Vagina (tissue), 2 donors: Measurements from ENCODE around the gene PRKAG2. TPM values are rescaled to one million over a fixed set of nuclear protein-coding genes. Genes with fewer than 3 reads are reported as not detected.

Source experiments
- DNase-seq, 2 donors: peaks; one replicate each; pipeline ENCODE4 v3.0.0-alpha.2; 2017; ENCODE audit errors: extremely low spot score in 2 of 2
- H3K27ac ChIP-seq: fragments of 200-600 bp; sonication (generic); one replicate; pipeline ENCODE4 v1.5.1; 2019
- H3K27me3 ChIP-seq: fragments of 200-600 bp; sonication (generic); one replicate; pipeline ENCODE4 v1.5.1; 2019
- H3K36me3 ChIP-seq, 2 donors: fragments of 200-600 bp; sonication (generic); one replicate each; pipeline ENCODE4 v1.5.1; 2017 to 2019
- H3K4me1 ChIP-seq: fragments of 200-600 bp; sonication (generic); one replicate; pipeline ENCODE4 v1.5.1; 2019
- H3K4me3 ChIP-seq, 2 donors: fragments of 200-600 bp; sonication (generic); 1 replicate in 1 of 2; 2 replicates in 1 of 2; pipeline ENCODE4 v1.5.1; 2016 to 2019
- H3K9me3 ChIP-seq: fragments of 200-600 bp; sonication (generic); one replicate; pipeline ENCODE4 v1.5.1; 2019
- POLR2A ChIP-seq, 2 donors: fragments of 450-650 bp; IDR thresholded peaks; one replicate each; pipeline ENCODE4 v1.6.1; 2017; ENCODE audit warnings: antibody characterized with exemption in 2 of 2, mild to moderate bottlenecking in 2 of 2, moderate library complexity in 2 of 2
- POLR2AphosphoS5 ChIP-seq, 2 donors: sonication (generic); formaldehyde crosslinking; IDR thresholded peaks; one replicate each; pipeline ENCODE4 v1.9.0; 2017; ENCODE audit warnings: antibody characterized with exemption in 2 of 2, mild to moderate bottlenecking in 2 of 2, low read depth in 1 of 2; ENCODE audit not compliant: insufficient read depth in 1 of 2
- intact Hi-C: fragments of 100-400 bp; cut with DNase I; formaldehyde crosslinking; loops from one replicate; pipeline ENCODE4 v1.15.1; 2023
- total RNA-seq: library from RNA; depleted of rRNA; stranded (reverse); fragments of >200 nt; gene quantifications from one replicate; pipeline ENCODE4 v1.2.3, GENCODE V29; 2016
- TF ChIP-seq, protein P1 (sequence below), 3 experiments: fragments of 450-650 bp in 2 of 3; fragments of 200-600 bp in 1 of 3; sonication (generic) in 1 of 3; IDR thresholded peaks; one replicate each; pipeline ENCODE4 v1.5.1; 2017 to 2019; ENCODE audit warnings: antibody characterized with exemption in 3 of 3, mild to moderate bottlenecking in 2 of 3, moderate library complexity in 2 of 3

PRKAG2 gene
- total RNA-seq, 1 donor from 2014 or later: 25.0 TPM

DNA sequence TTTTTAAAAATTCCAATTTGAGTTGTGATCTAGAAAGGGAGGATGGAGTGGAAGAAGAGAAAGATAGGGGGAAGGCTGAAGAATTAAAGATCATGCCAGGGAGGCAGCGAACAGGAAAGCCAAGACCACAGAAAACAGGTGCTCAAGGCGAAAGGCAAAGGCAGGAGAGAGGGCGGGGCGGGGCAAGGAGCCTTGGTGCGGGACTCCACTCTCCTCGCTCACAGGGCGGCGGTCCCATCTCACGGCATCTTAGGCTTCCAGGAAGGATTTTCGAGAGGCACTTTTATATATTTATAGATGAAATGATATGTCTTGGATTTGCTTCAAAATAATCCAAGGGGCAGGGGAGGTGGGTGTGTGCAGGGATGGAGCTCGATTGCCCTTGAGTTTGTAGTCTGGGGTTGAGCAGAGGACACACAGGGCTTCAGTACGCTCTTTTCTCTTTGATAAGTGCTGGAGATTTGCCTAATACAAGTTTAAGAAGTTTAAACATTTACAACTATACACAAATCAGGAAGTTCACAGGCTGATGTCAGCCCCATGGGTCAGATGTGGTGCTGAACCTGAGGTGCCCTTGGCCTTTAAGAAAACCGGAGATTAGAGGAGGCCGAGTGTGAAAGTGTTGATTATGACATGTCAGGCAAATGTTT, 161.1 kb downstream of the PRKAG2 start:
- DNase-seq: no peak
- Histone ChIP-seq H3K4me1 (no peaks in the 10 kb centered on the region), H3K4me3 (no peak overlapping the region), H3K27me3 (no peaks in the 10 kb centered on the region), H3K27ac (no peak overlapping the region), H3K36me3 (no peaks in the 10 kb centered on the region), H3K9me3 (no peaks in the 10 kb centered on the region)
- intact Hi-C loops: no loop called here
- TF ChIP-seq POLR2A (IDR thresholded peaks at IDR 0.05) (no peak), POLR2AphosphoS5 (IDR thresholded peaks at IDR 0.05; ENCODE audit: insufficient read depth in 1 of 2, low read depth in 1 of 2) (no peak)
- TF ChIP-seq, protein P1, sequence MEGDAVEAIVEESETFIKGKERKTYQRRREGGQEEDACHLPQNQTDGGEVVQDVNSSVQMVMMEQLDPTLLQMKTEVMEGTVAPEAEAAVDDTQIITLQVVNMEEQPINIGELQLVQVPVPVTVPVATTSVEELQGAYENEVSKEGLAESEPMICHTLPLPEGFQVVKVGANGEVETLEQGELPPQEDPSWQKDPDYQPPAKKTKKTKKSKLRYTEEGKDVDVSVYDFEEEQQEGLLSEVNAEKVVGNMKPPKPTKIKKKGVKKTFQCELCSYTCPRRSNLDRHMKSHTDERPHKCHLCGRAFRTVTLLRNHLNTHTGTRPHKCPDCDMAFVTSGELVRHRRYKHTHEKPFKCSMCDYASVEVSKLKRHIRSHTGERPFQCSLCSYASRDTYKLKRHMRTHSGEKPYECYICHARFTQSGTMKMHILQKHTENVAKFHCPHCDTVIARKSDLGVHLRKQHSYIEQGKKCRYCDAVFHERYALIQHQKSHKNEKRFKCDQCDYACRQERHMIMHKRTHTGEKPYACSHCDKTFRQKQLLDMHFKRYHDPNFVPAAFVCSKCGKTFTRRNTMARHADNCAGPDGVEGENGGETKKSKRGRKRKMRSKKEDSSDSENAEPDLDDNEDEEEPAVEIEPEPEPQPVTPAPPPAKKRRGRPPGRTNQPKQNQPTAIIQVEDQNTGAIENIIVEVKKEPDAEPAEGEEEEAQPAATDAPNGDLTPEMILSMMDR (IDR thresholded peaks at IDR 0.05): no peak

DNA sequence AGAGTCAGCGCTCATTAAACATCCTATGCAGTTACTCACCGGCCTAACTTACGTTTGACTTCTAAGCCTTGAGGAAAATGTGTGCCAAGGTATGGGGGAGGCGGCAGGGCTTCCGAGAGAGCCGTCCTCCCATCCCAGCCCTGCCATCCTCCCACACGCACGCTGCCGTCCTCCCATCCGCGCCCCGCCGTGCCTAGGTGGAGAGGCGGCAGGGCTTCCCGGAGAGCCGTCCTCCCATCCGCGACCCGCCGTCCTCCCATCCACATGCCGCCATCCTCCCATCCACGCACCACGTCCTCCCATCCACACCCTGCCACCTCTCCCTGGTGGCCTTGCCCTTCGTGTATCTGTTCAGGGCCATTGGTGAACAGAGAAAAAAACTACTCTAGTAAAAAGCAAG, 162.7 kb downstream of the PRKAG2 start:
- TF ChIP-seq, protein P1 (IDR thresholded peaks at IDR 0.05): no peak
- TF ChIP-seq POLR2AphosphoS5 (IDR thresholded peaks at IDR 0.05; ENCODE audit: insufficient read depth in 1 of 2, low read depth in 1 of 2) (no peak), POLR2A (IDR thresholded peaks at IDR 0.05) (no peak)
- no peaks in the 10 kb centered on the region for H3K9me3 ChIP-seq
- intact Hi-C loops: no loop called here
- H3K4me1 ChIP-seq: no peaks in the 10 kb centered on the region
- no peaks in the 10 kb centered on the region for H3K27me3 ChIP-seq
- no peak overlapping the region for H3K4me3 ChIP-seq
- no peaks in the 10 kb centered on the region for H3K36me3 ChIP-seq
- H3K27ac ChIP-seq: no peak overlapping the region
- no peak for DNase-seq

DNA sequence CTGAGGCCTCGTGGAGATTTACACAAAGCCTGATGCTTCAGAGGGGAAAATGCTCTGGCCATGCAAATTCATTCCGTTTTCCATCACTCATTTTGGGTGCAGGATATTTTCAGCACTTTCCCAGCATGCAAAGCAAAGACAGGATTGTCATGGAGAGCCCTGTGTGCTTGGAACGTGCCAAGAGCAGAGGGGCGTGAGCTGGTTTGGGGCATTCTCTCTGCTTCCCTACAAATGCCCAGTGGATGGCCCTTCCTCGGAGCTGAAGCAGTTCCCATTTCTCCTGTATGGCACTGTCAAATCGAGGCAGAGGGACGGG, 164.1 kb downstream of the PRKAG2 start:
- no peak overlapping the region for H3K4me3 ChIP-seq
- no peaks in the 10 kb centered on the region for H3K36me3 ChIP-seq
- H3K4me1 ChIP-seq: no peaks in the 10 kb centered on the region
- intact Hi-C loops: no loop called here
- H3K27me3 ChIP-seq: no peaks in the 10 kb centered on the region
- no peaks in the 10 kb centered on the region for H3K9me3 ChIP-seq
- DNase-seq: no peak
- TF ChIP-seq, protein P1 (IDR thresholded peaks at IDR 0.05): no peak
- TF ChIP-seq POLR2AphosphoS5 (IDR thresholded peaks at IDR 0.05; ENCODE audit: insufficient read depth in 1 of 2, low read depth in 1 of 2) (no peak), POLR2A (IDR thresholded peaks at IDR 0.05) (no peak)
- no peak overlapping the region for H3K27ac ChIP-seq

DNA sequence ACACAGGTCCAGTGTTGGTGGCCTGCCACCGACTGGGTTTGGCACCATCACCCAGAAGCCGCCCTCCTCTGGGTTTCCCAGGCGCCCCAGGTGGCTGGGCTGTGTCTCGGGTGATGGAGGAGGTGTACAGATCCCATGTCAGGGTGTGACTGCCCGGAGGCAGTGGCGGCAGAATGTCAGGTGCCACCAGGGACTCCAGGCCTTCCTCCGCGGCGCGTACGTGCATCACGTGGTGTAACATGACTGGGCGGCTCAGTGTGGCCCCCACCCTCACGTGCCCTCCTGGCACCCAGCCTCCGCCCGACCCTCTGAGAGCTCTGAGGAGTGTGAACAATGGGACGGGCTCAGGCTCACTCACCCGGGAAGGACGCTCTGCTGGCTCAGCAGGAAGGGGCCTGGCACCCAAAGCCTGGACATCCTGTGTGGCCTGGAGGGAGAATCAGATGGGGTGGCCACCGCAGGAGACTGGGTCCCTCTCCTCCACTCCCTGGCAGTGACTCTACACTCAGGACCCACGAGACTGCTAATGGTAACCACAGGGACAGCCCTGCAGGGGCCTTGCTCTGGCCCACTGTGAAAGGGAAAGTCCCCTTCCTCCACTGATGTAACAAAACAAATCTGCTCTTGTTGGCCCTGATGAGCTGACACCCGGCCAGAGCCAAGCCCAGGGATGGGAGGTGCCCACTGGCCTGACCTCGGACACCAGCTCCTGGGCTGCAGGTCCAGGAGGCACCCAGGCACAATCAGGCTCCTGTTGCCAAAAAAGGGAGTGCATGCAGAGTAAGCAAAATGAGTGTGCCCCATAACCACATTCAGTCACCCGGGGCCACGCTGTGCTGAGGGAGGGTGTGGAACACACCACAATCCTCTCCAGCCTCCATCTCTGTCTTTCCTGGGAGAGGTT, 164.8 kb downstream of the PRKAG2 start:
- DNase-seq: no peak
- TF ChIP-seq POLR2AphosphoS5 (IDR thresholded peaks at IDR 0.05; ENCODE audit: insufficient read depth in 1 of 2, low read depth in 1 of 2) (no peak), POLR2A (IDR thresholded peaks at IDR 0.05) (no peak)
- TF ChIP-seq, protein P1 (IDR thresholded peaks at IDR 0.05): no peak
- Histone ChIP-seq H3K4me1 (no peaks in the 10 kb centered on the region), H3K27me3 (no peaks in the 10 kb centered on the region), H3K9me3 (no peaks in the 10 kb centered on the region), H3K4me3 (no peak overlapping the region), H3K27ac (no peak overlapping the region), H3K36me3 (no peaks in the 10 kb centered on the region)
- intact Hi-C loops: no loop called here

DNA sequence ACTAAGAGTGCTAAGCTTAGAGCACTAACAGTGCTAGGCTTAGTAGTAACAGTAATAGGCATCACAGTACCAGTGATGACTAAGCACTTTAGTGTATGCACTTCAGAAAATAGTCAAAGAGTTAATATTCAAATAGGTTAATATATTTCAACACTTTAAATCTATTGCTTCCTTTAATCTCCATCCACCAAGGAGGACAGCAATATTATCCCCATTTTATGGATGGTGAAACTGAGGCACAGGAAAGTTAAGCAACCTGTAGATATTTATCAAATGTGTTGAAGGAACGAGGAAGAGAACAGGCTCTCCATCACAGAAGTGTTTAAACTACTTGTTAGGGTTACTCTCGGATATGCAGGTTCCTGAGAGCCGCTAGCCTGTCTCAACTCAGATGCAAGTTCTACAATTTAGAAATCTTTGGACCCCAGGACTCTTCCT, 165.5 kb downstream of the PRKAG2 start:
- no peak for DNase-seq
- H3K4me1 ChIP-seq: peaks cover 5% of the 10 kb centered on the region

More for the DNA sequence above, 165.5 kb downstream of the PRKAG2 start:
- intact Hi-C loops: no loop called here
- Histone ChIP-seq H3K9me3 (no peaks in the 10 kb centered on the region), H3K4me3 (no peak overlapping the region), H3K27ac (no peak overlapping the region), H3K27me3 (no peaks in the 10 kb centered on the region), H3K36me3 (no peaks in the 10 kb centered on the region)
- TF ChIP-seq POLR2A (IDR thresholded peaks at IDR 0.05) (no peak), POLR2AphosphoS5 (IDR thresholded peaks at IDR 0.05; ENCODE audit: insufficient read depth in 1 of 2, low read depth in 1 of 2) (no peak)
- TF ChIP-seq, protein P1 (IDR thresholded peaks at IDR 0.05): no peak
